KOPT-K1 (cell line): ENCODE results near the gene CCDC9B.

Experiments
- H3K27ac ChIP-seq: fragments of 200-600 bp; sonication (generic); 2 replicates; pipeline ENCODE4 v1.5.1; 2016; ENCODE audit warnings: antibody characterized with exemption, mild to moderate bottlenecking, low read depth, low read length; ENCODE audit not compliant: poor library complexity, severe bottlenecking
- H3K36me3 ChIP-seq: fragments of 200-600 bp; sonication (generic); 2 replicates; pipeline ENCODE4 v1.5.1; 2017; ENCODE audit warnings: antibody characterized with exemption, mild to moderate bottlenecking, low read length, moderate library complexity; ENCODE audit not compliant: insufficient read depth
- H3K9me3 ChIP-seq: fragments of 200-600 bp; sonication (generic); 2 replicates; pipeline ENCODE4 v1.5.1; 2017; ENCODE audit warnings: antibody characterized with exemption, low read length, mild to moderate bottlenecking; ENCODE audit not compliant: insufficient read depth, poor library complexity, severe bottlenecking

Gene CCDC9B

GRCh38 chr15:40301467-40302179 lies 39.1 kb downstream of the CCDC9B start:
- H3K27ac ChIP-seq, result no peak overlapping the region
- peaks cover 4% of the 10 kb centered on the region for H3K9me3 ChIP-seq
- H3K36me3 ChIP-seq, result peaks cover 44% of the 10 kb centered on the region; the same call in 1 of the 2 replicates

GRCh38 chr15:40300771-40301170 lies 40.0 kb downstream of the CCDC9B start:
- peaks cover 44% of the 10 kb centered on the region; the same call in 1 of the 2 replicates for H3K36me3 ChIP-seq
- no peak overlapping the region for H3K27ac ChIP-seq
- peaks cover 4% of the 10 kb centered on the region for H3K9me3 ChIP-seq

DNA sequence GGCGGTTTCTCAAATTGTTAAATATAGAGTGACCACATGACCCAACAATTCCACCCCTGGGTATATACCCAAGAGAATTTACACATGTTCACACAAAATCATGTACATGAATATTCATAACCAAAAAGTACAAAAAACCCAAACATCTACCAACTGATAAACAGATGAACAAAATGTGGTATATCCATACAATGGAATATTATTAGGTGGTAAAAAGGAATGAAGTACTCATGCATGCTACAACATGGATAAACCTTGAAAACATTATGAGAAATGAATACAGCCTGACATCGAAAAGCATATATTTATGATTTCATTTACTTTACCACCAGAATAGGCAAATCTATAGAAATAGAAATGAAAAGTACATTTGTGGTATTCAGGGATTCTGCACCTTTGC lies 40.4 kb downstream of the CCDC9B start:
- no peak overlapping the region for H3K27ac ChIP-seq
- H3K9me3 ChIP-seq, result peaks cover 4% of the 10 kb centered on the region
- peaks cover 44% of the 10 kb centered on the region; the same call in 1 of the 2 replicates for H3K36me3 ChIP-seq

- H3K27ac ChIP-seq, result no peak overlapping the region
- H3K36me3 ChIP-seq, result peaks cover 39% of the 10 kb centered on the region; the same call in 1 of the 2 replicates
Observed at GRCh38 chr15:40298216-40298935, 42.4 kb downstream of the CCDC9B start.

DNA sequence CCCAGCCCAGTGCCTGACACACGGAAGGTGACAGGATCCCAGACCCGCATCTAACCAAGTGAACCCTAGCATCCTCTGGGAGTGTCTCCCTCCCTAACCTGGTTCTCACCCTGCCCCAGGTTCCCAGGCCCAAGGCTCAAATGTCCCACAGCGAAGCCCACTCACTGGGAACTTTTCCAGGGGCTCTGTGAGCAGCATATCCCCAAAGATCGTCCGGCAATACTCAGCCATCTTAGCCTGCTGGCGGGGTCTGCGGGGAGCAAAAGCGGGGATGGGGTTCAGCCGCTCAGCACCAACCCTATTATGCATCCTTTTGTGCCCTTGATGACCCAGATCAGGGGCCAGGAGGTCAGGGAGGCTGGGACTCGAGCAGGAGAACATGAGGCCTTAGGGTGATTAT lies 43.4 kb downstream of the CCDC9B start:
- Histone ChIP-seq H3K9me3 (peaks cover 4% of the 10 kb centered on the region), H3K36me3 (peaks cover 29% of the 10 kb centered on the region; the same call in 1 of the 2 replicates), H3K27ac (no peak overlapping the region)

More at GRCh38 chr15:40298216-40298935, 42.4 kb downstream of the CCDC9B start:
- H3K9me3 ChIP-seq, result peaks cover 4% of the 10 kb centered on the region

DNA sequence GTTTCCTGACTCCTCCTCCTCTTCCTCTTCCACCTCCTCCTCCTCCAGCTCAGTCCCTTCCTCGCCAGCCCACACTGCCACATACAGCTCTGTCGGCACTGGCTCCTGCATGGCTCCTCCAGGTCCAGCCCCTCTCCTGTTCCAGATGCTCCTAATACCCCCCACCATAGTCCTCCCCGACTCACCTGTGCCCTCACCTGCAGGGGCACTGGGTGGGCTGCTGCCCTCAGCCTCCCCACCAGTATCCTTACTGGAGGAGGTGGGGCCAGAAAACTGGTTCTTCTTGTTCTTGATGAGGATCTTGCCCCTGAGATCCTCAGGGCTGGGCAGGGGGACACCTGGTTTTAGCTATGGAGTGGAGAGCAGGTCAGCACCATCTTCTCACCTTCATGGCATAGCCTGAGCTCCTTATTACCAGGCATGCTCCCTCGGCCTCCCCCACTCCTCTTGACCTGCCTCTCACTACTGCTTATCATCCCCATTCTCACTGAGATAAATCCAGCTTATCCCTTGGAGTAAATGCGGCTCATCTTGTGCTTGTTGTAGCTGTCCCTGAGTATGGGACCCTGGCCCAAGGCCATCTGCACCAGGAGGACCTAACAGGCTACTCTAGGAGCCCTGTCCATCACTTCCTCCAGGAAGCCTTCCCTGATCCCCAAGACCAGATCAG lies 44.0 kb downstream of the CCDC9B start:
- Histone ChIP-seq H3K36me3 (peaks cover 22% of the 10 kb centered on the region; the same call in 1 of the 2 replicates), H3K27ac (no peak overlapping the region), H3K9me3 (peaks cover 4% of the 10 kb centered on the region)

- Histone ChIP-seq H3K27ac (no peak overlapping the region), H3K9me3 (peaks cover 4% of the 10 kb centered on the region), H3K36me3 (peaks cover 17% of the 10 kb centered on the region; the same call in 1 of the 2 replicates)
Observed at GRCh38 chr15:40295877-40296560, 44.7 kb downstream of the CCDC9B start.

GRCh38 chr15:40295297-40295696 lies 45.4 kb downstream of the CCDC9B start:
- Histone ChIP-seq H3K9me3 (peaks cover 2% of the 10 kb centered on the region), H3K36me3 (peaks cover 11% of the 10 kb centered on the region; the same call in 1 of the 2 replicates), H3K27ac (no peak overlapping the region)

DNA sequence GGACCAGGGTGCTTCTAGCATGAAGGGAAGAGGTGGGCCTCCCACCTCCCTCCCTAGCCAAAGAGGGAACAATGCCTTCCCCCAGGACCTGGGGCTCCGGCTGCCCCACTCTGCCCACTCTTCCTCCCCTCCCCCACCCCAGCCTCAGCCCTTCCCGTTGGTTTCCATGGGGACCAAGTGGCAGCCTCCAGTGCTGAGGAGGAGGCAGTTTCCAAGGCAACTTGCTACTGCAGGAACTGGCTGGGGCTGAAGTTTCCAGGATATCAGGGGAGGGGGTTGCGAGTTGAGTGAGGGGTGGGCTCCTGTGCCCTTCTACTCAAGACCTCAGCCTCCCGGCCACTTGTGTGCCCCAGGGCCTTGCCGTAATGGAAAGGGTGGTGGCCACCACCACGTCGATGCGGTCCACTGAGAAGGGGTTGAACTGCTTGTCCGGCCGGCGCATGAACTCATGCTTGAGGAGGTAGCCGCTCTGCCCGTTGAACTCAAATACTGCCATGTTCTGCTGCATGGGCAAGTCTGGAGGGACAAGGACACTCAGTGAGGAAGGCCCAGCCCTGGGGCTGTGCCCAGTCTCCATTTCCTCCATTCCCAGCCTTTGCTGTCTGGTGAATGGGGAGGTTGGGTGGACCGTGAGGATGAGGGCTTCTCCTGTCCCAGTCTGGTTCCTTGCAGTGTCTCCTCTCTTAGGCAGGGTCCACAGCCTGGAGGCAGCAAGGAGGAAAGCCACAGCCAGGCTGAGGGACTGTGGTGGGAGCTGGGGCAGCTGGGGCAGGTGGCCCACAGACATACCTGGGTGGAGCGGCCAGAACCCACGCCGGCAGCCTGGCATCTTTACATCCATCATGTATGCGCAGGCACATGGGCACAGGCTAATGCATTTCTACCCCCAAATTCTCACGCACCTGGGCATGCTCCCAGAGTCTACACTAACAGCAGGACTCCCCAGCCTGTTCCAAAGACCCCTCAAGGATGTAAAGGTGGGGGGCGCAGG lies 46.5 kb downstream of the CCDC9B start:
- H3K27ac ChIP-seq, result no peak overlapping the region
- H3K36me3 ChIP-seq, result peaks cover 10% of the 10 kb centered on the region; the same call in 1 of the 2 replicates
- H3K9me3 ChIP-seq, result no peaks in the 10 kb centered on the region

DNA sequence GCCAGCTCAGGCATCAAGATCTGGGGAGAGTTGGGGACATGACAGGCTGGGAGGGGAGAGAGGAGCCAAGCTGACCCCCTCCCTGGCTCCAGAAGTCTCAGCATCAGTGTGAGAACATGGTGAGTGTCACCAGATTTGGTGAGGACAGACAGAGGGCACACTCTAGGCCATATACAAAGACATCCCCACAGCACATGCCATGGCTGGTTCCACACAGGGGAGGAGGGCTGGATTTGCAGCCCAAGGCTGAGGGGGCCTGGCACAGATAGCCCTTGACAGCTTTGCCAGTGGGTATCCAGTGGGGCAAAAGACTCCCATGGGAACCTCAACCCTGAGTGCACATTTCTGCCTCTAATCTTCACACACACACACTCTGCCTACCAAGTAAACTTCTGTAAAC lies 47.7 kb downstream of the CCDC9B start:
- H3K36me3 ChIP-seq, result no peaks in the 10 kb centered on the region; the same call in 1 of the 2 replicates
- H3K9me3 ChIP-seq, result no peaks in the 10 kb centered on the region

GRCh38 chr15:40292246-40292645 lies 48.5 kb downstream of the CCDC9B start:
- Histone ChIP-seq H3K9me3 (no peaks in the 10 kb centered on the region), H3K27ac (no peak overlapping the region), H3K36me3 (no peaks in the 10 kb centered on the region; the same call in 1 of the 2 replicates)

More for the DNA sequence above, 47.7 kb downstream of the CCDC9B start:
- H3K27ac ChIP-seq, result no peak overlapping the region

DNA sequence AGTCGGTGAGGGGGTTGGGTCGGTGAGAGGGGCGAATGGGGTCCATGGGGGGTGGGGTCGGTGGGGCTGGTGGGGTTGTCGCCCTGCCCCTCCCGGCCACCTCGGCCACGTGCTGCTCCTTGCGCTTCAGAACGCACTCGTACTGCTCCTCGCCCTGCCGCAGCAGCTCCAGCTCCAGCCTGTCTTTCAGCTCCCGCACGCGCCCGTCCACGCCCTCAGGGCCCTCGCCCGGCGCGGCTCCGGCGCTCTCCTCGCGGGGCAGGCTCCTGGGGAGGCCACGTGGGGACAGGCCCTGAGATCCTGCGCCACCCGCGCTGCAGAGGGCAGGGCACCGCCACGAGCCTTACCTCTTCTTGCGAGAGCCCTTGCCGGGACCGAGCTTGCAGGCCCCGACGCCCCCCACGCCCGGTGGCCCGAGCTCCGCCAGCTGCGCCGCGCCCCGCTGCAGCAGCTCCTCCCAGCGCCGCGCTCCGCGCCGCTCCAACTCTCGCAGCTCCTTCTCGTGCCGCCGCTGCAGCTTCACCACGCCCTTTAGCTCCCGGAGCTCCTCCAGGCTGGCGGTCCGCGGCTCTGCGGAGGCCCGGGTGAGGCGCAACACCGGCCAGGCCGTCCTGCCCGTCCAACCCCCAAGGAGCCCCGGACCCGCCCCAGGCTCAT lies 49.7 kb downstream of the CCDC9B start:
- Histone ChIP-seq H3K9me3 (no peaks in the 10 kb centered on the region), H3K36me3 (no peaks in the 10 kb centered on the region; the same call in 1 of the 2 replicates), H3K27ac (no peak overlapping the region)

DNA sequence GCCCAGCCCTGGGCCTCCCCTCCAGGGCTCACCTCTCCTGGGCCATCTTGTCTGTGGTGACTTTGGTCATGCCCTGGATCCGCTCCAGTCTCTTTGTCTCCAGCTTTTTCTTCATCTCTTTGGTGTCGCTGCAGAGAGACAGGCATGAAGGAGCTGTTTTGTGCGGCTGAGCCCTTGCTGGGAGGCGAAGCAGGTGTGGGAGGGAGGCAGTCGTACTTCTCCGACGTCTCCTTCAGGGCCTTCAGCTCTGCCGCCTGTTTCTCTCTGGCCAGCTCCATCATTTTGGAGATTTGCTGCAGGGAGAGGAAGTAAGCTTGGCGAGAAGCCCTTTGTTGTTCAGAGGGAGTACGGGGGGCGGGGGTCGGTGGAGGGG lies 50.2 kb downstream of the CCDC9B start:
- Histone ChIP-seq H3K9me3 (no peaks in the 10 kb centered on the region), H3K27ac (no peak overlapping the region)

More for the DNA sequence above, 50.2 kb downstream of the CCDC9B start:
- H3K36me3 ChIP-seq, result no peaks in the 10 kb centered on the region; the same call in 1 of the 2 replicates
